CD4-positive, alpha-beta T cell treated with Interleukin-15 for 4 hours (primary cell): Measurements from ENCODE around the gene ANO8.
A peak's percentile ranks its signal among the peaks of the same experiment; 100 is the strongest.
"Not testable (repeated sequence)": the region's sequence is repeated elsewhere in the genome, so short reads cannot be mapped to it uniquely, and the experiment has no call there.

Experiments
- DNase-seq: peaks from one replicate; pipeline ENCODE4 v3.0.0-alpha.2; 2020; ENCODE audit warnings: low spot score

The ANO8 gene

GRCh38 chr19:17286263-17286662 is 48.4 kb downstream of the ANO8 start:
- no peak for DNase-seq

DNA sequence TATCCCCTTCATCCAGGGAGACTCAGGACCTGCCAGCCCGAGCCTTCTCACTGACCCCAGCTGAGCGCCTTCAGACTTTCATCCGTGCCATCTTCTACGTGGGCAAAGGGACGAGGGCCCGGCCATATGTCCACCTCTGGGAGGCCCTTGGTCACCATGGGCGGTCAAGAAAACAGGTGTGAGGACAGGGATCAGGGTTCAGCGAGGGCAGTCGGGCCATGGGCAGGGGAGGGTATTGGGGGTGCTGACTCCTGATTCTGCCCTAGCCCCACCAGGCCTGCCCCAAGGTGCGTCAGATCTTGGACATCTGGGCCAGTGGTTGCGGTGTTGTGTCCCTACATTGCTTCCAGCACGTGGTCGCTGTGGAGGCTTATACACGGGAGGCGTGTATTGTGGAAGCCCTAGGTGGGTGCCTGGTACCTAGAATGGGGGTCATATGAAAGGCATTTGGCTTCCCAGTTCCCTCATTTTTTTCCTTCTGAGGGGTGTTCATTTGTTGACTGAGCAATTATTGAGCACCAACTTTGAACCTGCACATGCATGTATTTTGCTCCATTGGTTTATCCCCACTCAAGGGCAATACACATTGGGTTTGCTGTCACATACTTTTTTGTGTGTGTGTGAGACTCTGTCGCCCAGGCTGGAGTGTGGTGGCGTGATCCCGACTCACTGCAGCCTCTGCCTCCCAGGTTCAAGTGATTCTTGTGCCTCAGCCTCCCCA is 49.1 kb downstream of the ANO8 start:
- DNase-seq, result no peak

DNA sequence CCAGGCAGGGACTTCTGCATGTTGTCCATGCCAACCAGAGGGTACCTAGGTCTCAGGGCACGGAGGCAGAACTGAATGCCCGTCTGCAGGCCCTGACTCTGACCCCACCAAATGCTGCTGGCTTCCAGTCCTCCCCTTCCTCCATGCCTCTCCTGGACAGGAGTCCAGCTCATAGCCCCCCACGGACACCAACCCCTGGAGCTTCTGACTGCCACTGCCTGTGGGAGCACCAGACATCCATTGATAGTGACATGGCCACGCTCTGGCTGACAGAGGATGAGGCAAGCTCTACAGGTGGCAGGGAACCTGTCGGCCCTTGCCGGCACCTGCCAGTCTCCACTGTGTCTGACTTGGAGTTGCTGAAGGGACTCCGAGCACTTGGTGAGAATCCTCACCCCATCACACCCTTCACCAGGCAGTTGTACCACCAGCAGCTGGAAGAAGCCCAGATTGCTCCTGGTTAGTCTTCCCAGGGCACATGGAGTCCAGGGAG is 51.1 kb downstream of the ANO8 start:
- DNase-seq, result no peak

DNA sequence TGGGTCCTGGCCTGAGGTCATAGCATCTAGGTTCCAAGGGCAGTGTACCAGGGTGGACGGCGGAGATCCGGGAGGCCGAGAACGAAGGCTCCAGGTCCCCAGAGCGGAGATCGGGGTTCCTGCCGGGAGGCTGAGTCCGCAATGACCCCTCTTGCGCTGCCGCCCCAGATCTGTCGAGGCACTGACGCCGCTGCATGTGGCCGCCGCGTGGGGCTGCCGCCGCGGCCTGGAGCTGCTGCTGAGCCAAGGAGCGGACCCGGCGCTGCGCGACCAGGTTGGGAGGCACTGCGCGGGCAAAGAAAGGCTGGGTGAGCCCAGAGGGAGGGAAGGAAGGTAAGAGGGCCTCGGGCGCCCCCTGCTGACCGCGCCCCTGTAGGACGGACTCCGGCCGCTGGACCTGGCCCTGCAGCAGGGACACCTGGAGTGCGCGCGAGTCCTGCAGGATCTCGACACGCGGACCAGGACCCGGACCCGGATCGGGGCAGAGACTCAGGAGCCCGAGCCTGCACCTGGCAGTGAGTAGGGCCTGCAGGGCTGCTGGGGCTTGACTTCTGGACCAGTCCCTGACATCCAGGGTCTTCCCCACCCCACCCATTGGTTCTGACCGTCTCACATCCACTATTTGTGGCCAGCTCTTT is 52.0 kb downstream of the ANO8 start:
- DNase-seq, result peak; percentile 76

DNA sequence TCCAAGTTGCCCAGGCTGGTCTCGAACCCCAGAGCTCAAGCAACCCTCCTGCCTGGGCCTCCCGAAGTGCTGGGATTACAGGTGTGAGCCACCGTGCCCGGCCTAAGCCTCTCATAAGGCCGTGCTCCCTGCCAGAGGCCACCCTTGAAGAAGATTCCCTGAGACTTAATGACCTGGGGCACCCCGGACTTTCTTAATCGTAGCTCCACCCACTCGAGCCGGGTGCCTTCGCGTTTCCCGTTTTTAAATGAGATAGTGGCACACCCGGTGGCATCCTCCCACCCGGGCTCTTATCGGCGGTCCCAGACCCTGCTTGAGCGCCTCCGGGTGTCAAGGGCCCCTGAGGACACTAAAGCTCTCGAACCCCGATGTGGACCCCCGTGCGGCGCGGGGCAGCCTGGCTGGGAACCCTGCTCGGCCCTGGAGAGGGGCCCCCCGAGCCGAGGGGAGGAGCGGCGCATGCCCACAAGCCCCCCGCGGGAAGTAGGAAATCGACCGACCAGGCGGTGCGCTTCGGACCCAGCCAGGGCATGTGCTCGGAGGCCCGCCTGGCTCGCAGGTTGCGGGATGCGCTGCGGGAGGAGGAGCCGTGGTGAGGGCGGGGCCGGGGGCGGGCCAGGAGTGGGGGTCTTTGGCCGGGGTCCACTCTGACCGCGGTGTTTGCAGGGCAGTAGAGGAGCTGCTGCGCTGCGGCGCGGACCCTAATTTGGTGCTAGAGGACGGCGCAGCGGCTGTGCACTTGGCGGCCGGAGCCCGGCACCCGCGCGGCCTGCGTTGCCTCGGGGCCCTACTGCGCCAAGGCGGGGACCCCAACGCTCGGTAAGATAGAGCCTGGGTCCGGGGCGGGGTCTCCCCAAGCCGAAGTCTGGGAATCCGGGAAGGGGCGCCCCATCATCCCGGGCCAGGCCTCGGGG is 53.0 kb downstream of the ANO8 start, which contains the start of gene ANKLE1:
Gene ANKLE1, plus strand, starts transcription at position 511 of the 914 bp plus-strand sequence. Its CDS starts 20 bp downstream, at position 531.
- peak; percentile 10 for DNase-seq

- DNase-seq, result no peak
These were observed 55.2 kb downstream of the ANO8 start for GRCh38 chr19:17279436-17279835.

DNA sequence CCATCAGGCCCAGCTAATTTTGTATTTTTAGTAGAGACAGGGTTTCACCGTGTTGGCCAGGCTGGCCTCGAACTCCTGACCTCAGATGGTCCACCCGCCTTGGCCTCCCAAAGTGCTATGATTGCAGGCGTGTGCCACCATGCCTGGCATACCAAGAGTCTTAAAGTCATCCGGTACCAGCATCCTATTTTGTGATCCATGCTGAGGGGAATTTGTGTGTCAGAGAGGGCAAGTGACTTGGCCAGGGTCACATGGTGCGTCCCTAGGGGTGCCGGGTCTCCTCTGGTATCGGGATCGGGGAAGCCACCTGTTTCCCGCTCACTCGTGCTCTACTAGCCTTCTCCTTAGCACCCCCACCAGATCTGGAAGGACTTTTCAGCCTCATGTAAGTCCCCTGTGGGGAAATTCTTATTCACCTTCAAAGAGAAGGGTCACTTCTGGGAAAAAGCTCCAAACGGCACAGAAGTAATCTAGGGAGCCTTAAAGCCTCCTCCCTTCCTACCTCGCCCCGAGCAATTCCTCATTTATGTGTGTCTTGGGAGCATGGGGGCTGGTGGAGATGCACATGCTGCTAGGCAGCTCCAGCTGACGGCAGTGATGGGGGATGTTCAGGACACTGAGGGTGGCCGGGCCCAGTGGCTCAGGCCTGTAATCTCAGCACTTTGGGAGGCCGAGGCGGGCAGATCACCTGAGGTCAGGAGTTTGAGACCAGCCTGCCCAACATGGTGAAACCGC is 59.0 kb downstream of the ANO8 start:
- DNase-seq, result no peak

- DNase-seq, result not testable (repeated sequence)
These were observed 59.8 kb downstream of the ANO8 start for GRCh38 chr19:17274892-17275291.
